ENCODE results near the gene TRPC1. TPM values are rescaled to one million over a fixed set of nuclear protein-coding genes. Genes with fewer than 3 reads are reported as not detected.

The TRPC1 gene
- polyA plus RNA-seq, 2 of the 4 experiments (the other 2 are of a cell fraction) = 10.3 to 32.2 TPM

- ChIA-PET CTCF (interaction anchor here (0.6 to 3.6 kb wide), 7 partner anchors 12 to 147 kb away, joined by 3 to 25 read pairs (median 3); no protein-coding TSS in a partner anchor), POLR2A (no interaction called here)
- DNase-seq (ENCODE audit: low read depth in 1 of 2, low spot score in 1 of 2) = peak; percentile 50 to 60
- H3K4me2 ChIP-seq = no peak overlapping the region
- FAIRE-seq = peak; percentile 39
- TF ChIP-seq SMC3 (IDR thresholded peaks at IDR 0.05) (peak; percentile 48; the same call in 1 of the 3 replicates), E2F6 (IDR thresholded peaks at IDR 0.05; ENCODE audit: borderline replicate concordance, low read depth) (no peak), CBX8 (IDR thresholded peaks at IDR 0.05) (no peak), CHD2 (IDR thresholded peaks at IDR 0.05; ENCODE audit: low read length, partially characterized antibody) (no peak), RAD21 (conservative IDR thresholded peaks at IDR 0.05 in 1 of 2, IDR thresholded peaks at IDR 0.05 in 1 of 2) (peak; percentile 43 to 48; a peak in 4 of 5 replicates), CTCF (IDR thresholded peaks at IDR 0.05) (peak; percentile 50)
- 0 out of 3 replicates have a peak, but pooled peaks cover 4% of the 10 kb centered on the region for H3K4me1 ChIP-seq
- H3K4me3 ChIP-seq = no peak overlapping the region
- no peak overlapping the region for H3K27ac ChIP-seq
- 31% methylated on average over 4 of the region's 4 CpGs for WGBS (ENCODE audit: missing lambda C conversion rate)
- peak; percentile 47 to 82; a peak in 4 of 6 replicates for ATAC-seq
- H3K9me3 ChIP-seq = no peaks in the 10 kb centered on the region
Observed at GRCh38 chr3:142844339-142844977, 120.6 kb downstream of the TRPC1 start.

GRCh38 chr3:142846779-142847577, 123.1 kb downstream of the TRPC1 start:
- POLR2A ChIA-PET = no interaction called here
- CTCF ChIA-PET = interaction anchor here (0.6 to 5.8 kb wide), 8 partner anchors 10 to 243 kb away, joined by 3 to 57 read pairs (median 3); no protein-coding TSS in a partner anchor
- Histone ChIP-seq H3K9me3 (no peaks in the 10 kb centered on the region), H3K27ac (no peak overlapping the region), H3K4me2 (no peak overlapping the region), H3K4me1 (peaks cover 29% of the 10 kb centered on the region), H3K4me3 (no peak overlapping the region)
- no peak for ATAC-seq
- no peak for DNase-seq (ENCODE audit: low read depth in 1 of 2, low spot score in 1 of 2)
- no peak for TF ChIP-seq HES2 (IDR thresholded peaks at IDR 0.05)
- TF ChIP-seq EHMT2 (IDR thresholded peaks at IDR 0.05; ENCODE audit: low read depth) = no peak
- FAIRE-seq = peak; percentile 7
- 41% methylated on average over 2 of the region's 2 CpGs for WGBS (ENCODE audit: missing lambda C conversion rate)

DNA sequence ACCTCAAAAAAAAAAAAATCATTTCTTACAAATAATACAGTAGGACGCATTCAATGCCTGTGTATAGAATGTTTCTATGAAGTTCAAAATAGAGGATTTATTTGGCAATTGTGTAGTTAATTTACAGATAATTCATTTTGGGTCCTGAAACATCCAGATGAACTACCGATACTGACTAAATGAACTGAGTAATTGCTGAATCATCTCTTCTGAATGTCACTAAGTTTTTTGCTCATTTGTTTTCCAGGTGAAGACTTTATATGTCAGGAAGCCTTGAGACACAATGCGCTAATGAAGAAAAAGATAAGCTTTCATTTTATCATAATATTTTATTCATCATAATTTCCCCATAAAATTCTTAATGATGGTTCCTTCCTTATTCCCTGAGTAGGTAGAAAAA, 125.3 kb downstream of the TRPC1 start:
- ChIA-PET POLR2A (no interaction called here), CTCF (interaction anchor here (1.6 to 5.8 kb wide), 2 partner anchors 20 to 138 kb away, joined by 3 to 57 read pairs; no protein-coding TSS in a partner anchor)
- no peak overlapping the region; the same call in 2 of the 3 replicates for H3K4me2 ChIP-seq
- ATAC-seq = no peak
- H3K27ac ChIP-seq = no peak overlapping the region
- no peaks in the 10 kb centered on the region for H3K9me3 ChIP-seq
- TF ChIP-seq MAFK (IDR thresholded peaks at IDR 0.05; ENCODE audit: partially characterized antibody) (peak; percentile 84), BHLHE40 (IDR thresholded peaks at IDR 0.05; ENCODE audit: low read depth, low read length) (no peak), CEBPB (IDR thresholded peaks at IDR 0.05) (no peak), RCOR1 (IDR thresholded peaks at IDR 0.05; ENCODE audit: low read depth, low read length) (no peak)
- 96% methylated on average over 3 of the region's 3 CpGs for WGBS (ENCODE audit: missing lambda C conversion rate)
- no peak for DNase-seq (ENCODE audit: low read depth in 1 of 2, low spot score in 1 of 2)
- FAIRE-seq = no peak
- H3K4me3 ChIP-seq = no peak overlapping the region
- H3K4me1 ChIP-seq = peaks cover 47% of the 10 kb centered on the region

DNA sequence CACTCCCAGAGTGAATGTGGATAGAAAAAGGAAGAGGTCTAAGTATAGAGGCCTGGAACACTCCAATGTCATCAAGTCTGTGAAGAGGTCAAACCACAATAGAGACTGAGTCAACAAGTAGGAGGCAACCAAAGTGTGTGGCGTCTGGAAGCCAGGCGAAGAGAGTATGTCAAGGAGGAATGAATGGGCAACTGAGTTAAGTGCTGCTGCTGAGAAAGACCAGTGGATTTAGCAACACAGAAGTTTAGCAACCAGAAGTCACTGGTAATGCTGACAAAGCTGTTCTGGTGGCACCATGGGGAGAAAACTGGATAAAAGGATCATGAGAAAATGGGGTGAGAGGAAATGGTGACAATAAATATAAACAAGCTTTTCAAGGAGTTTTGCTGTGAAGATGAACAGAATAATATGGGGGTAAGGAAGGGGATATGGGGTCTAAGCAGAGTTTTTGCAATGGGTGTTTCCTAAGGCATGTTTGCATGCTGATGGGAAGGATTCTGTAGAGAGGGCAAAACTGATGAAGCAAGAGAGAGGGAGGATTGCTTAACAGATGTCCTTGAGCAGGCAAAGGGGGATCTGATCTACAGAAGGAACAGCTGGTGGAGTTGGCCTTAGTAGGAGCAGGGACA, 126.7 kb downstream of the TRPC1 start:
- FAIRE-seq (no peak), DNase-seq (ENCODE audit: low read depth in 1 of 2, low spot score in 1 of 2) (peak; percentile 17 to 80), ATAC-seq (peak; percentile 74 to 85)
- ChIA-PET CTCF (interaction anchor here (1.0 to 5.8 kb wide), 4 partner anchors 21 to 144 kb away, joined by 3 to 57 read pairs (median 4); no protein-coding TSS in a partner anchor), POLR2A (interaction anchor here (0.5 to 1.0 kb wide), 2 partner anchors 151 to 1121 kb away, joined by 3 to 5 read pairs; partner anchors contain the start of genes DIPK2A and U2SURP)
- H3K4me2 ChIP-seq = peak overlapping the region; percentile 57
- H3K4me1 ChIP-seq = peaks cover 47% of the 10 kb centered on the region
- H3K9me3 ChIP-seq = no peaks in the 10 kb centered on the region
- WGBS (ENCODE audit: missing lambda C conversion rate) = 11% methylated on average over 2 of the region's 2 CpGs
- peak overlapping the region; percentile 19 to 79; a peak in 4 of 6 replicates for H3K27ac ChIP-seq
- no peak overlapping the region for H3K4me3 ChIP-seq
- TF ChIP-seq POLR2AphosphoS2 (conservative IDR thresholded peaks at IDR 0.05; ENCODE audit: low read length) (no peak), NR3C1 (IDR thresholded peaks at IDR 0.05) (no peak), POLR2A (IDR thresholded peaks at IDR 0.05; ENCODE audit: low read length) (no peak), GATA3 (IDR thresholded peaks at IDR 0.05; ENCODE audit: borderline replicate concordance) (no peak; the same call in 1 of the 2 replicates), SMC3 (IDR thresholded peaks at IDR 0.05) (no peak), NFE2L2 (conservative IDR thresholded peaks at IDR 0.05; ENCODE audit: low read length) (no peak), FOXS1 (CRISPR knock-in tag; IDR thresholded peaks at IDR 0.05) (no peak), NPAS2 (CRISPR knock-in tag; IDR thresholded peaks at IDR 0.05; ENCODE audit: borderline replicate concordance) (no peak), HEYL (CRISPR knock-in tag; IDR thresholded peaks at IDR 0.05) (no peak), MAFK (IDR thresholded peaks at IDR 0.05; ENCODE audit: partially characterized antibody) (peak; percentile 96), JUNB (IDR thresholded peaks at IDR 0.05) (peak; percentile 50), CBX8 (IDR thresholded peaks at IDR 0.05) (no peak), CEBPB (IDR thresholded peaks at IDR 0.05) (peak; percentile 88 to 92), FOSB (CRISPR knock-in tag; IDR thresholded peaks at IDR 0.05) (no peak), HES2 (IDR thresholded peaks at IDR 0.05) (peak; percentile 53; the same call in 1 of the 2 replicates)
- TF ChIP-seq, protein P1, sequence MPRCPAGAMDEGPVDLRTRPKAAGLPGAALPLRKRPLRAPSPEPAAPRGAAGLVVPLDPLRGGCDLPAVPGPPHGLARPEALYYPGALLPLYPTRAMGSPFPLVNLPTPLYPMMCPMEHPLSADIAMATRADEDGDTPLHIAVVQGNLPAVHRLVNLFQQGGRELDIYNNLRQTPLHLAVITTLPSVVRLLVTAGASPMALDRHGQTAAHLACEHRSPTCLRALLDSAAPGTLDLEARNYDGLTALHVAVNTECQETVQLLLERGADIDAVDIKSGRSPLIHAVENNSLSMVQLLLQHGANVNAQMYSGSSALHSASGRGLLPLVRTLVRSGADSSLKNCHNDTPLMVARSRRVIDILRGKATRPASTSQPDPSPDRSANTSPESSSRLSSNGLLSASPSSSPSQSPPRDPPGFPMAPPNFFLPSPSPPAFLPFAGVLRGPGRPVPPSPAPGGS (IDR thresholded peaks at IDR 0.05) = no peak

Measured in A549 (cell line).